K562 (cell line): ENCODE measurements around the gene ABCG1. TPM values are rescaled to one million over a fixed set of nuclear protein-coding genes. Genes with fewer than 3 reads are reported as not detected.

ENCODE experiments used
- ATAC-seq: fragments of 200-7000 bp; cut with Tn5 transposase; 3 replicates; pipeline ENCODE4 v1.9.1; 2020; ENCODE audit warnings: moderate library complexity
- BruUV-seq: library from RNA; stranded (reverse); fragments of 400-500 nt; replicated peaks from 2 replicates; lab custom pipeline; 2021; lab: Mats Ljungman, UMichigan
- CTCF ChIA-PET: fragments of 300-600 bp; formaldehyde crosslinking; extraction: SDS; loops from one replicate; lab custom pipeline; 2021; ENCODE audit warnings: low intra/inter-chr PET ratio; lab: Yijun Ruan, JAX
- POLR2A ChIA-PET: fragments of 300-600, 350-650 bp; sonication (Branson Sonifier 250); formaldehyde crosslinking; extraction: SDS; loops from one replicate; lab custom pipeline; 2021; ENCODE audit warnings: antibody characterized with exemption, inconsistent platforms; lab: Yijun Ruan, JAX
- DNase-seq, 4 experiments: peaks; one replicate each; pipeline versions ENCODE4 v3.0.0 to v3.0.0-alpha.2; 2011 to 2018; ENCODE audit warnings: low spot score in 3 of 4, mixed read lengths in 3 of 4; ENCODE audit errors: extremely low read depth in 1 of 4
- FAIRE-seq: peaks from 2 replicates; lab custom pipeline; 2011; peaks lifted over from hg19 to GRCh38; lab: Jason Lieb, UNC
- H2AFZ ChIP-seq: 2 replicates; pipeline ENCODE4 v1.6.0; 2011; ENCODE audit warnings: low read depth, low read length, control low read depth, inconsistent platforms
- H3K27ac ChIP-seq: fragments of 200-600 bp; 3 replicates; pipeline ENCODE4 v1.8.0; 2011; ENCODE audit warnings: low read depth, mild to moderate bottlenecking, control low read depth, inconsistent platforms, low read length, moderate library complexity, mixed read lengths; ENCODE audit errors: extremely low read depth
- H3K27me3 ChIP-seq, 2 experiments: fragments of 300-600 bp in 1 of 2; 2 replicates in 1 of 2; 3 replicates in 1 of 2; pipeline versions ENCODE4 v1.6.0 to v1.8.0; 2011; ENCODE audit warnings: inconsistent platforms in 2 of 2, low read length in 2 of 2, mild to moderate bottlenecking in 1 of 2, mixed read lengths in 1 of 2, moderate library complexity in 1 of 2; ENCODE audit not compliant: control insufficient read depth in 2 of 2, insufficient read depth in 2 of 2
- H3K36me3 ChIP-seq: fragments of 300-600 bp; 3 replicates; pipeline ENCODE4 v1.8.0; 2011; ENCODE audit warnings: mild to moderate bottlenecking, low read length, inconsistent platforms; ENCODE audit not compliant: control insufficient read depth, insufficient read depth
- H3K4me1 ChIP-seq, 2 experiments: fragments of 200-600 bp in 1 of 2; replicated peaks in 1 of 2; 2 replicates in 1 of 2; 3 replicates in 1 of 2; pipeline versions ENCODE4 v1.5.1 to v1.8.0; 2011; ENCODE audit warnings: inconsistent platforms in 2 of 2, low read length in 2 of 2, mild to moderate bottlenecking in 1 of 2, mixed read lengths in 1 of 2, moderate library complexity in 1 of 2; ENCODE audit not compliant: control insufficient read depth in 2 of 2, insufficient read depth in 2 of 2
- H3K4me2 ChIP-seq: 2 replicates; pipeline ENCODE4 v1.6.1; 2011; ENCODE audit warnings: low read length, control low read depth, inconsistent platforms, mixed read lengths; ENCODE audit not compliant: insufficient read depth
- H3K4me3 ChIP-seq: fragments of 200-600 bp; sonication (generic), shearing (Covaris generic); 2 replicates; pipeline ENCODE4 v1.5.1; 2016; ENCODE audit warnings: control low read depth, inconsistent platforms
- H3K79me2 ChIP-seq: fragments of 200-600 bp; 3 replicates; pipeline ENCODE4 v1.8.0; 2011; ENCODE audit warnings: low read length, inconsistent platforms; ENCODE audit not compliant: control insufficient read depth, insufficient read depth
- H3K9ac ChIP-seq, 2 experiments: 2 replicates each; pipeline versions ENCODE4 v1.6.0 to v1.6.1; 2011; ENCODE audit warnings: low read depth in 2 of 2, low read length in 2 of 2, control low read depth in 1 of 2, inconsistent platforms in 1 of 2, mild to moderate bottlenecking in 1 of 2, mixed read lengths in 1 of 2; ENCODE audit not compliant: insufficient read depth in 1 of 2
- H3K9me1 ChIP-seq: one replicate; pipeline ENCODE4 v1.6.0; 2011; ENCODE audit warnings: inconsistent platforms, mild to moderate bottlenecking, low read length, moderate library complexity; ENCODE audit not compliant: control insufficient read depth, insufficient read depth
- H3K9me3 ChIP-seq: replicated peaks from 2 replicates; pipeline ENCODE4 v1.5.1; 2011; ENCODE audit warnings: low read depth, low read length, inconsistent platforms; ENCODE audit not compliant: control insufficient read depth, insufficient read depth
- H4K20me1 ChIP-seq: replicated peaks from 2 replicates; pipeline ENCODE4 v1.6.1; 2011; ENCODE audit warnings: low read length, inconsistent platforms, mixed read lengths; ENCODE audit not compliant: control insufficient read depth, insufficient read depth
- BDP1 ChIP-seq: IDR thresholded peaks from 3 replicates; pipeline ENCODE4 v1.6.1; 2011; ENCODE audit not compliant: insufficient read length, insufficient read depth
- CREM ChIP-seq: IDR thresholded peaks from 2 replicates; pipeline ENCODE4 v1.6.1; 2014; ENCODE audit warnings: antibody characterized with exemption, low read depth
- EZH2 ChIP-seq: IDR thresholded peaks from 2 replicates; pipeline ENCODE4 v1.6.1; 2012; ENCODE audit warnings: low read depth, mild to moderate bottlenecking, inconsistent platforms, low read length, borderline replicate concordance
- FOXA3 ChIP-seq, 2 experiments: fragments of 450-650 bp in 1 of 2; sonication (generic) in 1 of 2; formaldehyde crosslinking; IDR thresholded peaks in 1 of 2; conservative IDR thresholded peaks in 1 of 2; 2 replicates each; pipeline versions ENCODE4 v1.4.0 to v1.8.0; 2020 to 2022; ENCODE audit warnings: mild to moderate bottlenecking in 2 of 2, missing genetic modification reagents in 1 of 2
- ILK ChIP-seq: fragments of 450-650 bp; IDR thresholded peaks from 2 replicates; pipeline ENCODE4 v1.6.1; 2016; ENCODE audit warnings: missing genetic modification characterization, low read depth, mild to moderate bottlenecking, missing compliant biosample characterization, moderate library complexity, borderline replicate concordance
- KDM1A ChIP-seq, 2 experiments: fragments of 450-650 bp; IDR thresholded peaks; 2 replicates each; pipeline ENCODE4 v1.6.1; 2016; ENCODE audit warnings: mild to moderate bottlenecking in 2 of 2
- NONO ChIP-seq, 2 experiments: fragments of 200-400 bp in 1 of 2; fragments of 450-650 bp in 1 of 2; formaldehyde crosslinking in 1 of 2; IDR thresholded peaks; 2 replicates each; pipeline ENCODE4 v1.6.1; 2017; ENCODE audit warnings: low read depth in 2 of 2, mild to moderate bottlenecking in 2 of 2, moderate library complexity in 2 of 2, low read length in 1 of 2
- PML ChIP-seq: IDR thresholded peaks from 2 replicates; pipeline ENCODE4 v1.6.1; 2012; ENCODE audit warnings: low read length, inconsistent platforms
- POU5F1 ChIP-seq: fragments of 150-350 bp; IDR thresholded peaks from 2 replicates; pipeline ENCODE4 v1.6.1; 2014; ENCODE audit warnings: borderline replicate concordance, low read length, low read depth, mild to moderate bottlenecking; ENCODE audit not compliant: partially characterized antibody
- PTRF ChIP-seq: fragments of 450-650 bp; IDR thresholded peaks from 2 replicates; pipeline ENCODE4 v1.6.1; 2016; ENCODE audit warnings: mild to moderate bottlenecking, missing genetic modification characterization, missing compliant biosample characterization
- SMARCA5 ChIP-seq: fragments of 450-650 bp; IDR thresholded peaks from 2 replicates; pipeline ENCODE4 v1.6.1; 2016
- YY1 ChIP-seq, 3 experiments: IDR thresholded peaks; 2 replicates each; pipeline ENCODE4 v1.6.1; 2011; ENCODE audit warnings: low read length in 2 of 3, mild to moderate bottlenecking in 2 of 3, moderate library complexity in 2 of 3, borderline replicate concordance in 1 of 3, control low read depth in 1 of 3, low read depth in 1 of 3; ENCODE audit not compliant: insufficient read depth in 3 of 3, insufficient replicate concordance in 2 of 3, control insufficient read depth in 1 of 3, insufficient read length in 1 of 3; ENCODE audit errors: extremely low read depth in 1 of 3
- ZKSCAN1 ChIP-seq: fragments of 150-350 bp; IDR thresholded peaks from 2 replicates; pipeline ENCODE4 v1.6.1; 2016; ENCODE audit warnings: low read depth, low read length
- ZNF311 ChIP-seq: fragments of 250-450 bp; sonication (Bioruptor Pico); IDR thresholded peaks from 2 replicates; pipeline ENCODE4 v1.4.0; 2020; ENCODE audit warnings: mild to moderate bottlenecking, moderate library complexity
- WGBS: fragments of 100-300 bp; shearing (Covaris generic); methylation state at CpG from one replicate; pipeline ENCODE4 v1.1.6; 2016; ENCODE audit warnings: low coverage, mixed read lengths; ENCODE audit not compliant: insufficient coverage; ENCODE audit errors: missing lambda C conversion rate; 5-methylcytosine and 5-hydroxymethylcytosine counted together
- in situ Hi-C: fragments of 300-500 bp; cut with MboI; formaldehyde crosslinking; loops from 4 replicates; pipeline ENCODE4 v1.15.0; 2018; ENCODE audit warnings: inconsistent platforms, mixed read lengths
- intact Hi-C: fragments of 100-400 bp; cut with micrococcal nuclease; formaldehyde crosslinking; loops from 2 replicates; pipeline ENCODE4 v1.14.2; 2022
- polyA plus RNA-seq, 8 experiments: library from polyadenylated mRNA; depleted of rRNA in 4 of 8; stranded (reverse) in 5 of 8; unstranded in 3 of 8; fragments of >200 nt; fragmentation: Nextera tagmentation in 2 of 8; fragmentation: Illumina TruSeq in 1 of 8; extraction: Ambion mirVana in 2 of 8; extraction: Trizol in 1 of 8; gene quantifications; 2 replicates each; pipeline versions ENCODE4 v1.2.1 to v1.2.3, GENCODE V29; 2011 to 2014; ENCODE audit warnings: inconsistent platforms in 1 of 8, missing spikeins in 1 of 8
- total RNA-seq, 7 experiments: library from RNA; depleted of rRNA in 6 of 7; stranded (reverse); fragments of >200 nt in 6 of 7; fragmentation: Illumina TruSeq in 2 of 7; extraction: Trizol in 2 of 7; gene quantifications; 2 replicates each; pipeline versions ENCODE4 v1.2.1 to v1.2.3, GENCODE V29; 2011 to 2021; ENCODE audit warnings: low replicate concordance in 1 of 7
- TF ChIP-seq, protein P1 (sequence below): fragments of 450-650 bp; conservative IDR thresholded peaks from 2 replicates; pipeline ENCODE4 v1.6.1; 2016; ENCODE audit warnings: missing genetic modification characterization, low read depth, mild to moderate bottlenecking, missing compliant biosample characterization, moderate library complexity
- TF ChIP-seq, protein P2 (sequence below): fragments of 250-450 bp; sonication (Bioruptor Pico); IDR thresholded peaks from 2 replicates; pipeline ENCODE4 v1.8.0; 2022; ENCODE audit warnings: inconsistent platforms, mild to moderate bottlenecking, moderate library complexity, borderline replicate concordance

Gene ABCG1
- total and polyA plus RNA-seq, 9 of the 15 experiments (the other 6 are each of a cell fraction or from before 2014, with no cell fraction given): 0.04 to 0.09 TPM; not detected in 7

DNA sequence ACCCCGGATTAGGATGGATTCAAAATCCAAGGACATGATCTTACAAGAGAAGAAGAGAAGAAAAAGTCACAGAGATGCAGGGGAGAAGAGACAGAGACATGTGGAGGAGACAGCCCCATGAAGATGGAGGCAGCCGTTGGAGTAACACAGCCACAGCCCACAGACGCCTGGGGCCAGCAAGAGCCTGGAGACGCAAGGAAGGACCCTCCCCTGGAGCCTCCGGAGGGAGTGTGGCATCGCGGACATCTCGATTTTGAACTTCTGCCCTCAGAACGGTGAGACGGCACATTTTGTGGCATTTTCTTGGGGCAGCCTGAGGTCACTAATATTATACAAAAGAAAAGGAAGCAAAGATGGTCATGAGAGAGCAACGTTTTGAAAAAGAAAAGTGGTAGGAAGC lies 28.8 kb downstream of the ABCG1 start:
- ChIA-PET POLR2A (no interaction called here), CTCF (no interaction called here)
- Histone ChIP-seq H3K4me2 (no peak overlapping the region), H3K27me3 (peaks cover 38 to 58% of the 10 kb centered on the region in 2 experiments), H3K4me3 (no peak overlapping the region), H2AFZ (no peak overlapping the region), H3K79me2 (no peaks in the 10 kb centered on the region), H4K20me1 (no peaks in the 10 kb centered on the region), H3K9ac (no peak overlapping the region), H3K27ac (no peak overlapping the region), H3K9me1 (no peaks in the 10 kb centered on the region), H3K4me1 (no peaks in the 10 kb centered on the region), H3K36me3 (no peaks in the 10 kb centered on the region), H3K9me3 (no peaks in the 10 kb centered on the region)
- WGBS: under 1% methylated on average over 11 of the region's 11 CpGs
- no TSS peak for BruUV-seq
- in situ Hi-C loops: no loop called here
- no peak for TF ChIP-seq ZNF311
- TF ChIP-seq EZH2: no peak
- TF ChIP-seq NONO (IDR thresholded peaks at IDR 0.05; ENCODE audit: low read depth in 2 of 2, low read length in 1 of 2): no peak
- no peak for TF ChIP-seq POU5F1
- TF ChIP-seq YY1 (IDR thresholded peaks at IDR 0.05; ENCODE audit: borderline replicate concordance in 1 of 3, control insufficient read depth in 1 of 3, extremely low read depth in 1 of 3, insufficient read depth in 3 of 3, insufficient read length in 1 of 3, insufficient replicate concordance in 2 of 3, low read depth in 1 of 3, low read length in 2 of 3): no peak
- TF ChIP-seq PML: no peak
- TF ChIP-seq KDM1A (IDR thresholded peaks at IDR 0.05): no peak
- TF ChIP-seq CREM: no peak
- TF ChIP-seq, protein P1, sequence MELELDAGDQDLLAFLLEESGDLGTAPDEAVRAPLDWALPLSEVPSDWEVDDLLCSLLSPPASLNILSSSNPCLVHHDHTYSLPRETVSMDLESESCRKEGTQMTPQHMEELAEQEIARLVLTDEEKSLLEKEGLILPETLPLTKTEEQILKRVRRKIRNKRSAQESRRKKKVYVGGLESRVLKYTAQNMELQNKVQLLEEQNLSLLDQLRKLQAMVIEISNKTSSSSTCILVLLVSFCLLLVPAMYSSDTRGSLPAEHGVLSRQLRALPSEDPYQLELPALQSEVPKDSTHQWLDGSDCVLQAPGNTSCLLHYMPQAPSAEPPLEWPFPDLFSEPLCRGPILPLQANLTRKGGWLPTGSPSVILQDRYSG (tag): no peak
- TF ChIP-seq PTRF (tag): no peak
- TF ChIP-seq BDP1: no peak
- TF ChIP-seq SMARCA5: no peak
- TF ChIP-seq, protein P2, sequence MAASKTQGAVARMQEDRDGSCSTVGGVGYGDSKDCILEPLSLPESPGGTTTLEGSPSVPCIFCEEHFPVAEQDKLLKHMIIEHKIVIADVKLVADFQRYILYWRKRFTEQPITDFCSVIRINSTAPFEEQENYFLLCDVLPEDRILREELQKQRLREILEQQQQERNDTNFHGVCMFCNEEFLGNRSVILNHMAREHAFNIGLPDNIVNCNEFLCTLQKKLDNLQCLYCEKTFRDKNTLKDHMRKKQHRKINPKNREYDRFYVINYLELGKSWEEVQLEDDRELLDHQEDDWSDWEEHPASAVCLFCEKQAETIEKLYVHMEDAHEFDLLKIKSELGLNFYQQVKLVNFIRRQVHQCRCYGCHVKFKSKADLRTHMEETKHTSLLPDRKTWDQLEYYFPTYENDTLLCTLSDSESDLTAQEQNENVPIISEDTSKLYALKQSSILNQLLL (CRISPR knock-in tag): no peak
- no peak for TF ChIP-seq FOXA3 (CRISPR knock-in tag; conservative IDR thresholded peaks at IDR 0.05 in 1 of 2, IDR thresholded peaks at IDR 0.05 in 1 of 2)
- no peak for TF ChIP-seq ILK (tag)
- no peak for TF ChIP-seq ZKSCAN1
- intact Hi-C loops: no loop called here
- no peak for ATAC-seq
- DNase-seq: no peak
- no peak for FAIRE-seq
